GM12878 (cell line): ENCODE measurements around the gene HOTAIR. TPM values are rescaled to one million over a fixed set of nuclear protein-coding genes. Genes with fewer than 3 reads are reported as not detected.

Experiments used
- ATAC-seq: fragments of 200-7000 bp; cut with Tn5 transposase; 3 replicates; pipeline ENCODE4 v1.9.1; 2020; ENCODE audit warnings: mild to moderate bottlenecking, moderate library complexity
- BruUV-seq: library from RNA; stranded (reverse); fragments of 400-500 nt; replicated peaks from 2 replicates; lab custom pipeline; 2021; lab: Mats Ljungman, UMichigan
- CTCF ChIA-PET: fragments of 300-600 bp; sonication (Branson Sonifier 250); formaldehyde crosslinking; extraction: SDS; loops from one replicate; lab custom pipeline; 2021; ENCODE audit warnings: inconsistent platforms; lab: Yijun Ruan, JAX
- POLR2A ChIA-PET: fragments of 350-600 bp; formaldehyde crosslinking; extraction: SDS; loops from one replicate; lab custom pipeline; 2021; ENCODE audit warnings: inconsistent platforms; lab: Charles Lee
- RAD21 ChIA-PET: fragments of 300-600 bp; sonication (Branson Sonifier 250); formaldehyde crosslinking; loops from one replicate; lab custom pipeline; 2023; ENCODE audit warnings: antibody characterized with exemption; ENCODE audit not compliant: unreplicated experiment; lab: Charles Lee
- SMC1A ChIA-PET: fragments of 300-600 bp; sonication (Branson Sonifier 250); formaldehyde crosslinking; loops from one replicate; lab custom pipeline; 2023; ENCODE audit not compliant: unreplicated experiment, uncharacterized antibody; lab: Charles Lee
- DNase-seq: peaks from one replicate; pipeline ENCODE4 v3.0.0-alpha.2; 2011; ENCODE audit warnings: low read depth, low spot score
- FAIRE-seq: peaks from 3 replicates; lab custom pipeline; 2011; peaks lifted over from hg19 to GRCh38; lab: Jason Lieb, UNC
- H2AFZ ChIP-seq: 2 replicates; pipeline ENCODE4 v1.6.0; 2011; ENCODE audit warnings: low read depth, low read length, control low read depth; ENCODE audit not compliant: control insufficient read depth
- H3K27ac ChIP-seq: 2 replicates; pipeline ENCODE4 v1.5.1; 2011; ENCODE audit warnings: control low read depth; ENCODE audit not compliant: control insufficient read depth, insufficient read depth
- H3K27me3 ChIP-seq, 2 experiments: replicated peaks in 1 of 2; 2 replicates each; pipeline versions ENCODE4 v1.6.0 to v1.6.1; 2011; ENCODE audit warnings: low read length in 1 of 2; ENCODE audit not compliant: control insufficient read depth in 2 of 2, insufficient read depth in 2 of 2
- H3K36me3 ChIP-seq, 2 experiments: 2 replicates each; pipeline ENCODE4 v1.5.1; 2011; ENCODE audit warnings: low read length in 1 of 2; ENCODE audit not compliant: control insufficient read depth in 2 of 2, insufficient read depth in 2 of 2
- H3K4me1 ChIP-seq: 2 replicates; pipeline ENCODE4 v1.6.1; 2011; ENCODE audit warnings: mild to moderate bottlenecking, low read length, moderate library complexity, mixed read lengths; ENCODE audit not compliant: control insufficient read depth, insufficient read depth
- H3K4me2 ChIP-seq: 2 replicates; pipeline ENCODE4 v1.6.0; 2011; ENCODE audit warnings: control low read depth; ENCODE audit not compliant: control insufficient read depth, insufficient read depth
- H3K4me3 ChIP-seq: fragments of 200-600 bp; sonication (generic); 2 replicates; pipeline ENCODE4 v1.5.1; 2016
- H3K79me2 ChIP-seq: 2 replicates; pipeline ENCODE4 v1.6.0; 2011; ENCODE audit warnings: low read length; ENCODE audit not compliant: control insufficient read depth, insufficient read depth
- H3K9ac ChIP-seq: 2 replicates; pipeline ENCODE4 v1.8.0; 2011; ENCODE audit warnings: low read length, control low read depth, mixed read lengths; ENCODE audit not compliant: control insufficient read depth, insufficient read depth
- H3K9me3 ChIP-seq: replicated peaks from 3 replicates; pipeline ENCODE4 v1.5.1; 2011; ENCODE audit warnings: mild to moderate bottlenecking, low read length; ENCODE audit not compliant: control insufficient read depth, insufficient read depth
- H4K20me1 ChIP-seq: 2 replicates; pipeline ENCODE4 v1.6.0; 2011; ENCODE audit not compliant: control insufficient read depth, insufficient read depth
- ATF3 ChIP-seq: IDR thresholded peaks from 2 replicates; pipeline ENCODE4 v1.6.1; 2011; ENCODE audit warnings: low read depth, mild to moderate bottlenecking, low read length, moderate library complexity, borderline replicate concordance; ENCODE audit errors: extremely low read depth
- BHLHE40 ChIP-seq, 2 experiments: fragments of 450-650 bp in 1 of 2; IDR thresholded peaks; 2 replicates each; pipeline ENCODE4 v1.6.1; 2011 to 2017; ENCODE audit warnings: low read depth in 2 of 2, borderline replicate concordance in 1 of 2, improper control_type of control experiment in 1 of 2, low read length in 1 of 2, mild to moderate bottlenecking in 1 of 2
- EED ChIP-seq: sonication (generic); IDR thresholded peaks from 2 replicates; pipeline ENCODE4 v1.6.1; 2016; ENCODE audit warnings: antibody characterized with exemption, low read depth
- FOXK2 ChIP-seq: fragments of 450-650 bp; IDR thresholded peaks from 2 replicates; pipeline ENCODE4 v1.6.1; 2017; ENCODE audit warnings: mild to moderate bottlenecking, moderate library complexity
- FOXM1 ChIP-seq: IDR thresholded peaks from 2 replicates; pipeline ENCODE4 v1.6.1; 2012; ENCODE audit warnings: low read depth, mild to moderate bottlenecking, inconsistent platforms, low read length, moderate library complexity
- MYC ChIP-seq: IDR thresholded peaks from 2 replicates; pipeline ENCODE4 v1.6.1; 2011; ENCODE audit warnings: mild to moderate bottlenecking, low read length, moderate library complexity, inconsistent platforms; ENCODE audit not compliant: insufficient read depth, insufficient replicate concordance, insufficient read length, severe bottlenecking
- RAD51 ChIP-seq: fragments of 450-650 bp; IDR thresholded peaks from 2 replicates; pipeline ENCODE4 v1.6.1; 2016; ENCODE audit warnings: moderate library complexity, mild to moderate bottlenecking, inconsistent platforms
- RBBP5 ChIP-seq: fragments of 200-600 bp; sonication (generic); conservative IDR thresholded peaks from 2 replicates; pipeline ENCODE4 v1.6.1; 2016
- USF1 ChIP-seq: IDR thresholded peaks from 2 replicates; pipeline ENCODE4 v1.6.1; 2011; ENCODE audit warnings: borderline replicate concordance, low read depth, mild to moderate bottlenecking, moderate library complexity, mixed read lengths, low read length; ENCODE audit not compliant: insufficient read depth; ENCODE audit errors: extremely low read length
- USF2 ChIP-seq: IDR thresholded peaks from 2 replicates; pipeline ENCODE4 v1.6.1; 2011; ENCODE audit warnings: low read depth, low read length, improper control_type of control experiment, borderline replicate concordance
- WGBS: methylation state at CpG from one replicate; pipeline ENCODE4 v1.1.6; 2016; ENCODE audit warnings: low lambda C conversion rate; ENCODE audit not compliant: insufficient replicate concordance, insufficient coverage; ENCODE audit errors: missing lambda C conversion rate; 5-methylcytosine and 5-hydroxymethylcytosine counted together
- in situ Hi-C: fragments of 300-500 bp; cut with MboI; formaldehyde crosslinking; loops from 9 replicates; pipeline ENCODE4 v1.14.3; 2018; ENCODE audit warnings: mixed read lengths
- intact Hi-C: fragments of 100-400 bp; cut with micrococcal nuclease; formaldehyde crosslinking; loops from one replicate; pipeline ENCODE4 v1.14.2; 2022; ENCODE audit not compliant: unreplicated experiment
- polyA plus RNA-seq, 11 experiments: library from polyadenylated mRNA; depleted of rRNA in 4 of 11; unstranded in 6 of 11; stranded (reverse) in 5 of 11; fragments of >200 nt; fragmentation: Nextera tagmentation in 4 of 11; fragmentation: Illumina TruSeq in 1 of 11; extraction: Ambion mirVana in 4 of 11; extraction: Trizol in 1 of 11; gene quantifications; 1 replicate in 1 of 11; 2 replicates in 10 of 11; pipeline versions ENCODE4 v1.2.1 to v1.2.3, GENCODE V29; 2011 to 2016; ENCODE audit warnings: inconsistent platforms in 2 of 11, missing spikeins in 2 of 11, low read depth in 1 of 11
- total RNA-seq, 4 experiments: library from RNA; depleted of rRNA in 3 of 4; stranded (reverse); fragments of >200 nt in 3 of 4; fragmentation: Illumina TruSeq in 1 of 4; extraction: Trizol in 1 of 4; gene quantifications; 2 replicates each; pipeline versions ENCODE4 v1.2.1 to v1.2.3, GENCODE V29; 2013 to 2021

HOTAIR gene
- total and polyA plus RNA-seq, 10 of the 15 experiments (the other 5 are each of a cell fraction or from before 2014, with no cell fraction given) = not detected

GRCh38 chr12:53938326-53939140 lies 36.2 kb downstream of the HOTAIR start, which contains the start of gene HOXC13:
TSS of gene HOXC13 (plus strand) at chr12:53938831. CDS start at chr12:53938907, 76 bp downstream.
- BruUV-seq = no TSS peak
- H3K4me3 ChIP-seq = no peak within 1 kb of the TSS
- POLR2A ChIA-PET = no interaction called here
- WGBS = 53% methylated on average over 53 of the region's 56 CpGs
- DNase-seq = no peak
- in situ Hi-C loops (no loop called here), intact Hi-C loops (no loop called here)
- peaks cover 20 to 38% of the 10 kb centered on the region in 2 experiments for H3K27me3 ChIP-seq
- H3K27ac ChIP-seq = no peak within 1 kb of the TSS
- H3K4me1 ChIP-seq = no peaks in the 10 kb centered on the region
- no peak within 1 kb of the TSS for H3K9ac ChIP-seq
- SMC1A ChIA-PET = no interaction called here
- no peak for FAIRE-seq
- no peaks in the 10 kb centered on the region; the same call in 1 of the 2 replicates for H4K20me1 ChIP-seq
- H3K36me3 ChIP-seq = no peaks in the 10 kb centered on the region
- H3K79me2 ChIP-seq = no peaks in the 10 kb centered on the region
- ATAC-seq = peak; percentile 31; the same call in 1 of the 3 replicates
- H3K4me2 ChIP-seq = no peak within 1 kb of the TSS
- TF ChIP-seq USF2 = no peak
- TF ChIP-seq ATF3 = peak; percentile 76; the same call in 1 of the 2 replicates
- peak; percentile 54; the same call in 1 of the 2 replicates for TF ChIP-seq RAD51
- TF ChIP-seq FOXK2 = no peak
- no peak for TF ChIP-seq MYC
- peak in 1 of 2 experiments; percentile 49; a peak in 2 of 4 replicates for TF ChIP-seq BHLHE40 (IDR thresholded peaks at IDR 0.05; ENCODE audit: borderline replicate concordance in 1 of 2, low read depth in 2 of 2, low read length in 1 of 2)
- TF ChIP-seq RBBP5 = no peak
- no peak for TF ChIP-seq FOXM1
- peak; percentile 79 for TF ChIP-seq USF1
- no peak for TF ChIP-seq EED
- TF ChIP-seq, all 136 proteins: peak for 4
- ChIA-PET CTCF (interaction anchor here (0.7 kb wide), 1 partner anchor 14 kb away, joined by 3 read pairs; no protein-coding TSS in a partner anchor), RAD21 (no interaction called here)
- no peak within 1 kb of the TSS for H2AFZ ChIP-seq
- H3K9me3 ChIP-seq = no peaks in the 10 kb centered on the region; the same call in 1 of the 3 replicates
